C4-2B (cell line): Measurements from ENCODE around the gene SLC25A19.

Experiments
- CTCF ChIP-seq: fragments of 450-650 bp; conservative IDR thresholded peaks from 2 replicates; pipeline ENCODE4 v1.5.1; 2017; ENCODE audit warnings: mild to moderate bottlenecking
- ZFX ChIP-seq: fragments of 450-650 bp; IDR thresholded peaks from 2 replicates; pipeline ENCODE4 v1.6.1; 2017

- TF ChIP-seq CTCF, result no peak
- TF ChIP-seq ZFX, result no peak
Observed at GRCh38 chr17:75288770-75289114, 491 bp downstream of the SLC25A19 start.
